Measurements from ENCODE around the gene CTNNA2.

DNA sequence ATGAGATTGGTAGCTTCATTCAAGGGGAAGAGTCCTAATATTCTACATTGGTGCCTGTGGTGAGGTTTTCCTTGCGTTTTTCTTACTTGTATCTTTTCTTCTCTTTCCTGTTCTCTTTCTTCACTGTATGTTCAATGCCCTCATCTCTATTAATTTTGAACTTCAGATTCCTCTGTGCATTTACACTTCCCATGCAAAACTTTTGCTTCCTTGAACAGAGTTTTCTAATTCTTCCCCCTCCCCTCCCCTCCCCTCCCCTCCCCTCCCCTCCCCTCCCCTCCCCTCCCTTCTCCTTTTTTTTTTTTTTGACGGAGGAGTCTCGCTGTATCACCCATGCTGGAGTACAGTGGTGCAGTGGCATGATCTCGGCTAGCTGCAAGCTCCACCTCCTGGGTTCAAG, 403.4 kb downstream of the CTNNA2 start:
- TF ChIP-seq POLR2A (IDR thresholded peaks at IDR 0.05; ENCODE audit: low read depth, low read length) (no peak), TAF1 (IDR thresholded peaks at IDR 0.05; ENCODE audit: borderline replicate concordance, low read depth, low read length) (no peak)
